Fibroblast of villous mesenchyme (primary cell): Measurements from ENCODE around the gene BRME1. TPM values are rescaled to one million over a fixed set of nuclear protein-coding genes. Genes with fewer than 3 reads are reported as not detected.
"Not testable (repeated sequence)": the region's sequence is repeated elsewhere in the genome, so short reads cannot be mapped to it uniquely, and the experiment has no call there.

Experiments
- DNase-seq: peaks from one replicate; pipeline ENCODE4 v3.0.0-alpha.2; 2010; ENCODE audit warnings: low read depth
- H3K4me3 ChIP-seq: 2 replicates; pipeline ENCODE4 v1.5.1; 2011; ENCODE audit warnings: low read depth, mild to moderate bottlenecking, low read length
- CTCF ChIP-seq: IDR thresholded peaks from 2 replicates; pipeline ENCODE4 v1.5.1; 2012; ENCODE audit warnings: low read depth, mild to moderate bottlenecking, low read length; ENCODE audit not compliant: insufficient read depth
- total RNA-seq: library from RNA; depleted of rRNA; stranded (reverse); fragments of >200 nt; gene quantifications from 2 replicates; pipeline ENCODE4 v1.2.3, GENCODE V29; 2012

The BRME1 gene
- total RNA-seq, 1 donor: 0.43 TPM

- no peak overlapping the region for H3K4me3 ChIP-seq
Observed at GRCh38 chr19:13864046-13864666, 41.8 kb downstream of the BRME1 start.

GRCh38 chr19:13861714-13862531 is 44.0 kb downstream of the BRME1 start:
- H3K4me3 ChIP-seq: peak overlapping the region; percentile 53
- peak; percentile 94 for DNase-seq
- peak; percentile 87 for TF ChIP-seq CTCF

More at GRCh38 chr19:13864046-13864666, 41.8 kb downstream of the BRME1 start:
- no peak for TF ChIP-seq CTCF
- DNase-seq: no peak

GRCh38 chr19:13861392-13861713 is 44.6 kb downstream of the BRME1 start:
- peak; percentile 34 for DNase-seq
- TF ChIP-seq CTCF: no peak
- H3K4me3 ChIP-seq: peak overlapping the region; percentile 53

- no peak for TF ChIP-seq CTCF
- no peak overlapping the region for H3K4me3 ChIP-seq
- DNase-seq: no peak
Observed at GRCh38 chr19:13860679-13861391, 45.1 kb downstream of the BRME1 start.

GRCh38 chr19:13859361-13859880 is 46.5 kb downstream of the BRME1 start:
- TF ChIP-seq CTCF: no peak
- H3K4me3 ChIP-seq: no peak overlapping the region
- DNase-seq: peak; percentile 36

GRCh38 chr19:13856497-13856896 is 49.4 kb downstream of the BRME1 start:
- H3K4me3 ChIP-seq: no peak overlapping the region
- no peak for TF ChIP-seq CTCF
- no peak for DNase-seq

- DNase-seq, H3K4me3 ChIP-seq: not testable (repeated sequence)
Observed at GRCh38 chr19:13852171-13852707, 53.7 kb downstream of the BRME1 start.

- not testable (repeated sequence) for H3K4me3 ChIP-seq, DNase-seq
Observed at GRCh38 chr19:13851734-13852114, 54.2 kb downstream of the BRME1 start.
